B cell (primary cell): ENCODE data around the gene HOXA1. TPM values are rescaled to one million over a fixed set of nuclear protein-coding genes. Genes with fewer than 3 reads are reported as not detected.

ENCODE experiments used
- ATAC-seq: fragments of 200-7000 bp; cut with Tn5 transposase; one replicate; pipeline ENCODE4 v1.10.0; 2021; ENCODE audit warnings: low read depth, mild to moderate bottlenecking, moderate number of reproducible peaks, moderate library complexity
- CTCF ChIA-PET: fragments of 350-600 bp; sonication (Branson Sonifier 250); formaldehyde crosslinking; loops from one replicate; lab custom pipeline; 2021; ENCODE audit warnings: antibody characterized with exemption, inconsistent platforms; lab: Charles Lee
- POLR2A ChIA-PET: fragments of 350-600 bp; sonication (Branson Sonifier 250); formaldehyde crosslinking; loops from one replicate; lab custom pipeline; 2021; ENCODE audit warnings: antibody characterized with exemption; lab: Charles Lee
- DNase-seq: peaks from one replicate; pipeline ENCODE4 v3.0.0; 2013
- H2AFZ ChIP-seq: 2 replicates; pipeline ENCODE4 v1.6.1; 2012; ENCODE audit warnings: mild to moderate bottlenecking, low read depth, low read length; ENCODE audit not compliant: insufficient read depth, poor library complexity, severe bottlenecking
- H3K27ac ChIP-seq, 2 donors: 1 replicate in 1 of 2; 2 replicates in 1 of 2; pipeline ENCODE4 v1.5.1; 2012 to 2013; ENCODE audit warnings: low read length in 2 of 2, mild to moderate bottlenecking in 2 of 2, moderate library complexity in 1 of 2
- H3K27me3 ChIP-seq, 4 experiments: fragments of 200-600 bp in 1 of 4; sonication (generic) in 1 of 4; replicated peaks in 1 of 4; 1 replicate in 2 of 4; 2 replicates in 2 of 4; pipeline versions ENCODE4 v1.6.1 to v1.7.0; 2013 to 2016; ENCODE audit warnings: low read length in 3 of 4, mild to moderate bottlenecking in 2 of 4, mixed read lengths in 1 of 4, moderate library complexity in 1 of 4; ENCODE audit not compliant: insufficient read depth in 4 of 4, control insufficient read depth in 3 of 4; ENCODE audit errors: control extremely low read depth in 1 of 4
- H3K36me3 ChIP-seq, 2 experiments: replicated peaks in 1 of 2; 1 replicate in 1 of 2; 2 replicates in 1 of 2; pipeline versions ENCODE4 v1.6.1 to v1.7.1; 2013; ENCODE audit warnings: low read length in 1 of 2; ENCODE audit not compliant: insufficient read depth in 2 of 2, control insufficient read depth in 1 of 2; ENCODE audit errors: control extremely low read depth in 1 of 2, extremely low read depth in 1 of 2
- H3K4me1 ChIP-seq, 2 donors: fragments of 200-600 bp in 1 of 2; sonication (generic) in 1 of 2; 1 replicate in 1 of 2; 2 replicates in 1 of 2; pipeline versions ENCODE4 v1.5.1 to v1.6.1; 2013 to 2017; ENCODE audit warnings: low read length in 2 of 2; ENCODE audit not compliant: control insufficient read depth in 2 of 2, insufficient read depth in 2 of 2
- H3K4me2 ChIP-seq: replicated peaks from 2 replicates; pipeline ENCODE3; 2012; ENCODE audit warnings: mild to moderate bottlenecking, low read depth, low read length; ENCODE audit not compliant: poor library complexity, severe bottlenecking
- H3K4me3 ChIP-seq, 5 experiments: fragments of 200-600 bp in 1 of 5; sonication (generic) in 1 of 5; 1 replicate in 3 of 5; 2 replicates in 2 of 5; pipeline versions ENCODE4 v1.5.1 to v1.7.0; 2011 to 2016; ENCODE audit warnings: low read length in 4 of 5, mild to moderate bottlenecking in 4 of 5, low read depth in 2 of 5, control low read depth in 1 of 5, moderate library complexity in 1 of 5; ENCODE audit not compliant: insufficient read depth in 1 of 5; ENCODE audit errors: control extremely low read depth in 1 of 5, extremely low read depth in 1 of 5
- H3K79me2 ChIP-seq: fragments of 200-600 bp; sonication (generic); one replicate; pipeline ENCODE4 v1.6.0; 2016; ENCODE audit warnings: low read length; ENCODE audit not compliant: control insufficient read depth, insufficient read depth
- H3K9ac ChIP-seq: fragments of 200-600 bp; sonication (generic); 2 replicates; pipeline ENCODE4 v1.6.1; 2017; ENCODE audit warnings: mild to moderate bottlenecking, low read length, moderate library complexity
- H3K9me3 ChIP-seq, 3 donors: one replicate each; pipeline versions ENCODE4 v1.6.1 to v1.7.1; 2013; ENCODE audit warnings: low read length in 2 of 3; ENCODE audit not compliant: control insufficient read depth in 2 of 3, insufficient read depth in 1 of 3; ENCODE audit errors: control extremely low read depth in 1 of 3
- H4K20me1 ChIP-seq: 2 replicates; pipeline ENCODE4 v1.6.0; 2012; ENCODE audit warnings: mild to moderate bottlenecking, low read length; ENCODE audit not compliant: insufficient read depth, control insufficient read depth, poor library complexity, severe bottlenecking
- H3K27ac Mint-ChIP-seq: one replicate; pipeline ENCODE4 v1.8.0; 2021; ENCODE audit warnings: mixed read lengths
- H3K27me3 Mint-ChIP-seq: one replicate; pipeline ENCODE4 v1.8.0; 2021; ENCODE audit warnings: mixed read lengths
- H3K4me1 Mint-ChIP-seq: one replicate; pipeline ENCODE4 v1.8.0; 2021; ENCODE audit warnings: mixed read lengths
- H3K4me3 Mint-ChIP-seq: one replicate; pipeline ENCODE4 v1.8.0; 2021; ENCODE audit warnings: mixed read lengths
- H3K9me3 Mint-ChIP-seq: one replicate; pipeline ENCODE4 v1.8.0; 2022; ENCODE audit warnings: mixed read lengths; ENCODE audit not compliant: insufficient read depth
- CTCF ChIP-seq: fragments of 200-600 bp; IDR thresholded peaks from one replicate; pipeline ENCODE4 v1.8.0; 2022; ENCODE audit warnings: antibody characterized with exemption, mild to moderate bottlenecking
- EZH2 ChIP-seq: IDR thresholded peaks from 2 replicates; pipeline ENCODE4 v1.6.1; 2012; ENCODE audit warnings: borderline replicate concordance, low read depth, mild to moderate bottlenecking, moderate library complexity, low read length; ENCODE audit not compliant: insufficient read depth, poor library complexity, severe bottlenecking
- WGBS: methylation state at CpG from one replicate; pipeline ENCODE4 v1.1.5; 2013; ENCODE audit warnings: missing lambda C conversion rate; ENCODE audit not compliant: insufficient coverage; 5-methylcytosine and 5-hydroxymethylcytosine counted together
- intact Hi-C: fragments of 100-400 bp; cut with micrococcal nuclease; formaldehyde crosslinking; loops from one replicate; pipeline ENCODE4 v1.10.0; 2022
- polyA plus RNA-seq: library from polyadenylated mRNA; depleted of rRNA; stranded (reverse); fragments of >200 nt; gene quantifications from 2 replicates; pipeline ENCODE4 v1.2.3, GENCODE V29; 2012
- total RNA-seq, 2 donors: library from RNA; stranded (reverse); fragments of 120-200 nt in 1 of 2; gene quantifications; 1 replicate in 1 of 2; 2 replicates in 1 of 2; pipeline versions ENCODE4 v1.2.3 to v1.2.4, GENCODE V29; 2013 to 2022

HOXA1 gene
- total and polyA plus RNA-seq, 2 donors (not counting 1 experiment from before 2014, with no cell fraction given): 0.13 to 0.37 TPM

DNA sequence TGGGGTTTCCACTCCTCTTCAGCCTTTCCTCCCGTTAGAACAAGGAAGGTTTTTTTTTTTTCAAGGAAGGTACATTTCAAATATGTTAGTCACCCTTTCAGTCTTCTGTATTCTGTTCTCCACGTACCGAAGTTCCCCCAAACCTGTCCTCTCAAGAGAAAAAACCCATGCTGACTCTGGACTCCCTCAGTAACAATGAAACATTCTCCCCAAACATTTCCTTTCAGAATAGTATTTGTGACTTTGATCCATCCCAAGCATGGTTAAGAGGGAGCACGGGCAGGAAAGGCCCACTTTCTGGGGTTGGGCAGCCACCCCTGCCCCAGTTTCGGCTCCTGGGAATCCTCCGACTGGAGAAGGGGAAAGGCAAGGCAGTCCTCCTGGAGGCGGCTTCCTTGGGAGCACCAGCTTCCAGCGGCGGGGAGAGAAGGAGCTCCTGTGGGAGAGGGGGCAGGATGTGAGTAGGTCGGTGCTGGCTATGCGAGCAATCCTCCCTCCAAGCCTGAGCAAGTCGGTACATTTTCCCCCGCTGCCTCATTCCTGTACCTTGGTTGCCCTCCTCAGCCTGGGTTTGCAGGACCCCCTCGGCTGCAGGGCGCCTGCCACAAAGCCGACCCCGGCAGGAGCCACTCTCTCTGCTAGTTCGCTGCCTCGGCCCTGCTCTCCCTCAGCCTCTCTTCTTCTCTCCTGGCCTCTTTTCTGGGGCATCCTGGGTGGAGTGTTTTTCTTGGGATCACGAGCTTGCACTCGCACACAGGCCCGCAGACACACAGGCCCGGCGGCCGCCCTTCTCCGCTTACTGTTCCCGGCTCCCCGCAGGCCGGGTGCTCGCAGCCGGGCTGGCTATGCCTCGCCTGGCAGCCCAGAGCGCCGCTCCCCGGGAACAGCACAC is 2.1 kb upstream of the HOXA1 start:
- Histone ChIP-seq H3K4me1 (peaks cover 44 to 49% of the 10 kb centered on the region in 2 donors), H3K9ac (peak overlapping the region; percentile 91), H3K27me3 (peaks cover 0 to 81% (median 55%) of the 10 kb centered on the region in 4 experiments), H2AFZ (no peak overlapping the region), H3K9me3 (peaks cover 0 to 28% (median 0%) of the 10 kb centered on the region in 3 donors), H4K20me1 (peaks cover 12% of the 10 kb centered on the region), H3K27ac (no peak overlapping the region), H3K36me3 (no peaks in the 10 kb centered on the region), H3K79me2 (no peaks in the 10 kb centered on the region), H3K4me2 (peak overlapping the region; percentile 97), H3K4me3 (peak overlapping the region in 1 of 5 experiments; percentile 77)
- H3K9me3 Mint-ChIP-seq: no peaks in the 10 kb centered on the region
- CTCF ChIA-PET: interaction anchor here (1.1 to 1.5 kb wide), 2 partner anchors 51 to 53 kb away, joined by 3 to 4 read pairs; no protein-coding TSS in a partner anchor
- no peak overlapping the region for H3K27ac Mint-ChIP-seq
- no peak for TF ChIP-seq EZH2
- no peak for TF ChIP-seq CTCF
- POLR2A ChIA-PET: interaction anchor here (0.7 kb wide), 1 partner anchor 1459 kb away, joined by 11 read pairs; no protein-coding TSS in a partner anchor
- ATAC-seq: no peak
- peaks cover 61% of the 10 kb centered on the region for H3K27me3 Mint-ChIP-seq
- intact Hi-C loops: loop anchor here (2.0 to 5.0 kb wide), 4 partner anchors 233 to 1236 kb away; partner anchors contain the start of gene SKAP2
- DNase-seq: peak; percentile 21
- H3K4me1 Mint-ChIP-seq: peaks cover 44% of the 10 kb centered on the region
- H3K4me3 Mint-ChIP-seq: peak overlapping the region; percentile 88
- 34% methylated on average over 31 of the region's 35 CpGs for WGBS
